Endothelial cell of umbilical vein (primary cell): ENCODE measurements around the gene FAM210A. TPM values are rescaled to one million over a fixed set of nuclear protein-coding genes. Genes with fewer than 3 reads are reported as not detected.
A peak's percentile ranks its signal among the peaks of the same experiment; 100 is the strongest.

Experiments used
- BruUV-seq: library from RNA; stranded (reverse); fragments of 400-500 nt; replicated peaks from 2 replicates; lab custom pipeline; 2021; lab: Mats Ljungman, UMichigan
- CTCF ChIA-PET: fragments of 300-600, 350-600 bp; sonication (Branson Sonifier 250); formaldehyde crosslinking; loops from one replicate; lab custom pipeline; 2021; ENCODE audit warnings: antibody characterized with exemption, inconsistent platforms; lab: Charles Lee
- POLR2A ChIA-PET: fragments of 300-600, 350-600 bp; sonication (Branson Sonifier 250); formaldehyde crosslinking; loops from one replicate; lab custom pipeline; 2021; ENCODE audit warnings: antibody characterized with exemption, inconsistent platforms; lab: Charles Lee
- DNase-seq: peaks from one replicate; pipeline ENCODE4 v3.0.0-alpha.2; 2011; ENCODE audit warnings: low read depth, low spot score
- FAIRE-seq: peaks from 2 replicates; lab custom pipeline; 2011; peaks lifted over from hg19 to GRCh38; lab: Jason Lieb, UNC
- H2AFZ ChIP-seq: 2 replicates; pipeline ENCODE4 v1.6.0; 2012; ENCODE audit warnings: low read depth, low read length, control low read depth, inconsistent platforms
- H3K27ac ChIP-seq: 2 replicates; pipeline ENCODE4 v1.5.1; 2011; ENCODE audit warnings: low read depth, mild to moderate bottlenecking, control low read depth, low read length, moderate library complexity; ENCODE audit not compliant: insufficient read depth
- H3K27me3 ChIP-seq, 2 experiments: 2 replicates each; pipeline versions ENCODE4 v1.6.0 to v1.6.1; 2011; ENCODE audit warnings: low read length in 2 of 2, mixed read lengths in 1 of 2; ENCODE audit not compliant: control insufficient read depth in 2 of 2, insufficient read depth in 2 of 2
- H3K36me3 ChIP-seq, 2 experiments: 2 replicates in 1 of 2; 3 replicates in 1 of 2; pipeline ENCODE4 v1.5.1; 2011; ENCODE audit warnings: low read length in 2 of 2, mild to moderate bottlenecking in 1 of 2, moderate library complexity in 1 of 2; ENCODE audit not compliant: control insufficient read depth in 2 of 2, insufficient read depth in 2 of 2; ENCODE audit errors: extremely low read depth in 1 of 2
- H3K4me1 ChIP-seq: 3 replicates; pipeline ENCODE4 v1.5.1; 2011; ENCODE audit warnings: mild to moderate bottlenecking, low read length; ENCODE audit not compliant: control insufficient read depth, insufficient read depth; ENCODE audit errors: extremely low read depth
- H3K4me2 ChIP-seq: 2 replicates; pipeline ENCODE4 v1.6.1; 2011; ENCODE audit warnings: low read length, control low read depth, mixed read lengths; ENCODE audit not compliant: insufficient read depth
- H3K4me3 ChIP-seq, 3 experiments: fragments of 200-600 bp in 1 of 3; sonication (generic), shearing (Covaris generic) in 1 of 3; replicated peaks in 1 of 3; 2 replicates each; pipeline ENCODE4 v1.5.1; 2011 to 2016; ENCODE audit warnings: control low read depth in 3 of 3, low read length in 3 of 3, mild to moderate bottlenecking in 2 of 3, inconsistent platforms in 1 of 3, low read depth in 1 of 3, moderate library complexity in 1 of 3; ENCODE audit not compliant: insufficient read depth in 1 of 3
- H3K79me2 ChIP-seq: 2 replicates; pipeline ENCODE4 v1.6.0; 2012; ENCODE audit warnings: low read length, inconsistent platforms; ENCODE audit not compliant: control insufficient read depth, insufficient read depth
- H3K9ac ChIP-seq: replicated peaks from 2 replicates; pipeline ENCODE3; 2011; ENCODE audit warnings: low read length, control low read depth; ENCODE audit not compliant: insufficient read depth; ENCODE audit errors: extremely low read depth
- H3K9me1 ChIP-seq: replicated peaks from 3 replicates; pipeline ENCODE4 v1.6.0; 2011; ENCODE audit warnings: mild to moderate bottlenecking, low read length; ENCODE audit not compliant: control insufficient read depth, insufficient read depth; ENCODE audit errors: extremely low read depth
- H3K9me3 ChIP-seq: replicated peaks from 2 replicates; pipeline ENCODE4 v1.5.1; 2012; ENCODE audit warnings: low read length, inconsistent platforms; ENCODE audit not compliant: control insufficient read depth, insufficient read depth
- H4K20me1 ChIP-seq: replicated peaks from 2 replicates; pipeline ENCODE3; 2011; ENCODE audit warnings: mild to moderate bottlenecking, low read length; ENCODE audit not compliant: control insufficient read depth, insufficient read depth; ENCODE audit errors: extremely low read depth
- EZH2 ChIP-seq: IDR thresholded peaks from 2 replicates; pipeline ENCODE4 v1.6.1; 2012; ENCODE audit warnings: borderline replicate concordance, low read depth, mild to moderate bottlenecking, moderate library complexity, low read length, inconsistent platforms; ENCODE audit not compliant: severe bottlenecking
- FOS ChIP-seq: IDR thresholded peaks from 2 replicates; pipeline ENCODE4 v1.6.1; 2011; ENCODE audit warnings: mild to moderate bottlenecking, low read length, moderate library complexity, borderline replicate concordance; ENCODE audit not compliant: insufficient read depth
- GATA2 ChIP-seq: IDR thresholded peaks from 2 replicates; pipeline ENCODE4 v1.7.0; 2011; ENCODE audit warnings: low read depth, mild to moderate bottlenecking, moderate library complexity, mixed read lengths, low read length; ENCODE audit not compliant: insufficient read length, insufficient read depth
- JUN ChIP-seq: IDR thresholded peaks from 2 replicates; pipeline ENCODE4 v1.6.1; 2011; ENCODE audit warnings: borderline replicate concordance, low read depth; ENCODE audit not compliant: insufficient read length, insufficient read depth
- MAX ChIP-seq: IDR thresholded peaks from 2 replicates; pipeline ENCODE4 v1.6.1; 2011; ENCODE audit not compliant: insufficient read depth, insufficient read length
- MYC ChIP-seq: IDR thresholded peaks from one replicate; pipeline ENCODE4 v1.6.1; 2011; ENCODE audit warnings: mild to moderate bottlenecking, low read depth, low read length
- POLR2A ChIP-seq: IDR thresholded peaks from 2 replicates; pipeline ENCODE4 v1.6.1; 2012; ENCODE audit warnings: low read depth, mild to moderate bottlenecking, control low read depth, low read length
- POLR2AphosphoS5 ChIP-seq: IDR thresholded peaks from 2 replicates; pipeline ENCODE4 v1.6.1; 2012; ENCODE audit warnings: low read depth, mild to moderate bottlenecking, control low read depth, low read length, moderate library complexity; ENCODE audit not compliant: insufficient read depth
- dilution Hi-C: fragments of 300-500 bp; cut with MboI; formaldehyde crosslinking; loops from one replicate; pipeline ENCODE4 v1.15.0; 2019; ENCODE audit warnings: low sequenced_read_pairs; ENCODE audit not compliant: extremely low pct_ligation_motif_present
- intact Hi-C: fragments of 100-400 bp; cut with micrococcal nuclease; formaldehyde crosslinking; loops from one replicate; pipeline ENCODE4 v1.10.0; 2022
- polyA plus RNA-seq, 4 experiments: library from polyadenylated mRNA; depleted of rRNA in 3 of 4; stranded (reverse) in 3 of 4; unstranded in 1 of 4; fragments of >200 nt; gene quantifications; 2 replicates each; pipeline versions ENCODE4 v1.2.1 to v1.2.3, GENCODE V29; 2011 to 2012; ENCODE audit warnings: missing spikeins in 1 of 4
- total RNA-seq: library from RNA; stranded (reverse); gene quantifications from 2 replicates; pipeline ENCODE4 v1.2.3, GENCODE V29; 2021
- TF ChIP-seq, protein P1 (sequence below), 2 donors: IDR thresholded peaks; 1 replicate in 1 of 2; 2 replicates in 1 of 2; pipeline ENCODE4 v1.5.1; 2011; ENCODE audit warnings: low read length in 2 of 2, mild to moderate bottlenecking in 2 of 2, moderate library complexity in 2 of 2, control low read depth in 1 of 2, inconsistent platforms in 1 of 2, low read depth in 1 of 2; ENCODE audit not compliant: insufficient read depth in 1 of 2; ENCODE audit errors: extremely low read depth in 1 of 2

FAM210A gene
- total and polyA plus RNA-seq, 2 donors (not counting 3 experiments of a cell fraction or from before 2014, with no cell fraction given), result 7.1 to 17.3 TPM

DNA sequence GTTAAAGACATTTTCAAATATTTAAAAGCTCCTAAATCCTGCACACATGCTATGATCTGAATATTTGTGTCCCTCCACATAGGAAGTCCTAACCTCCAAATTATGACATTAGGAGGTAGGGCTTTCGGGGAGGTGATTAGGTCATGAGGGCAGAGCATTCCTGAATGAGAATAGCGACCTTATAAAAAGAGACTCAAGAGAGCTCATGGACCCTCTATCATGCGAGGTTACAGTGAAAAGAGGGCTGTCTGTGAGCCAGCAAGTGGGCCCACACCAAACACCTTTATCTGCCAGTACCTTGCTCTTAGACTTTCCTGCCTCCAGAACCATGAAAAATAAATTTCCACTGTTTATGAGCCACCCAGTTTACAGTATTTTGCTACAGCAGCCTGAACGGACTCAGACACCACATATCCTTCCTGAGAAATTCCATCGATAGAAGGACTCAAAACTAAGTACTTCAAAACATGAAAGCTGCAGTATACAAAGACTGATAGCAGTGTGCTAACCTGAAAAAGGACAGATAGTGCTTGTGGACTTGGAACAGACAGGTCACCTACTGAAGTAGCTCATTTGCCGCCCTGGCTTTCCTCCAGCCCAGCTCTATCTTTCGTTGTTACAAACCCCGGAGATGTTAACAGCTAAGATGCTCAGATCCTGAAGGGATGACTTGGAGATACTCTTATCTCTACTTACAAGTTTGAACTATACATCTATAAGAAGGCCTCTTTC, 13.8 kb downstream of the FAM210A start:
- H3K36me3 ChIP-seq, result no peaks in the 10 kb centered on the region
- no peak overlapping the region for H3K4me3 ChIP-seq
- intact Hi-C loops (no loop called here), dilution Hi-C loops (no loop called here)
- no peak overlapping the region for H3K4me2 ChIP-seq
- H3K9me3 ChIP-seq, result no peaks in the 10 kb centered on the region
- peaks cover 2% of the 10 kb centered on the region for H4K20me1 ChIP-seq
- POLR2A ChIA-PET, result no interaction called here
- no peak overlapping the region for H3K27ac ChIP-seq
- H2AFZ ChIP-seq, result no peak overlapping the region
- H3K9me1 ChIP-seq, result no peaks in the 10 kb centered on the region
- no TSS peak for BruUV-seq
- DNase-seq (peak; percentile 6), FAIRE-seq (no peak)
- H3K27me3 ChIP-seq, result no peaks in the 10 kb centered on the region
- H3K79me2 ChIP-seq, result peaks cover 56% of the 10 kb centered on the region
- no peak for TF ChIP-seq POLR2A
- no peak for TF ChIP-seq MAX
- no peak for TF ChIP-seq JUN
- no peak for TF ChIP-seq FOS
- TF ChIP-seq MYC, result no peak
- TF ChIP-seq, protein P1, sequence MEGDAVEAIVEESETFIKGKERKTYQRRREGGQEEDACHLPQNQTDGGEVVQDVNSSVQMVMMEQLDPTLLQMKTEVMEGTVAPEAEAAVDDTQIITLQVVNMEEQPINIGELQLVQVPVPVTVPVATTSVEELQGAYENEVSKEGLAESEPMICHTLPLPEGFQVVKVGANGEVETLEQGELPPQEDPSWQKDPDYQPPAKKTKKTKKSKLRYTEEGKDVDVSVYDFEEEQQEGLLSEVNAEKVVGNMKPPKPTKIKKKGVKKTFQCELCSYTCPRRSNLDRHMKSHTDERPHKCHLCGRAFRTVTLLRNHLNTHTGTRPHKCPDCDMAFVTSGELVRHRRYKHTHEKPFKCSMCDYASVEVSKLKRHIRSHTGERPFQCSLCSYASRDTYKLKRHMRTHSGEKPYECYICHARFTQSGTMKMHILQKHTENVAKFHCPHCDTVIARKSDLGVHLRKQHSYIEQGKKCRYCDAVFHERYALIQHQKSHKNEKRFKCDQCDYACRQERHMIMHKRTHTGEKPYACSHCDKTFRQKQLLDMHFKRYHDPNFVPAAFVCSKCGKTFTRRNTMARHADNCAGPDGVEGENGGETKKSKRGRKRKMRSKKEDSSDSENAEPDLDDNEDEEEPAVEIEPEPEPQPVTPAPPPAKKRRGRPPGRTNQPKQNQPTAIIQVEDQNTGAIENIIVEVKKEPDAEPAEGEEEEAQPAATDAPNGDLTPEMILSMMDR (IDR thresholded peaks at IDR 0.05; ENCODE audit: extremely low read depth in 1 of 2, insufficient read depth in 1 of 2, low read depth in 1 of 2, low read length in 2 of 2), result no peak
- TF ChIP-seq POLR2AphosphoS5, result no peak
- TF ChIP-seq EZH2, result no peak
- no peak for TF ChIP-seq GATA2
- no peak overlapping the region for H3K9ac ChIP-seq
- CTCF ChIA-PET, result interaction anchor here (1.1 kb wide), 1 partner anchor 9 kb away, joined by 3 read pairs; no protein-coding TSS in a partner anchor
- H3K4me1 ChIP-seq, result no peaks in the 10 kb centered on the region
